ENCODE data around the gene SLC22A23.

The SLC22A23 gene

GRCh38 chr6:3350252-3350796 lies 106.5 kb downstream of the SLC22A23 start:
- DNase-seq, result no peak

- no peak for DNase-seq
These were observed 107.2 kb downstream of the SLC22A23 start for GRCh38 chr6:3349388-3350251.

- DNase-seq, result no peak
These were observed 108.0 kb downstream of the SLC22A23 start for GRCh38 chr6:3348821-3349220.

- no peak for DNase-seq
These were observed 109.0 kb downstream of the SLC22A23 start for GRCh38 chr6:3347826-3348225.

- no peak for DNase-seq
These were observed 109.6 kb downstream of the SLC22A23 start for GRCh38 chr6:3347247-3347646.

- no peak for DNase-seq
These were observed 110.4 kb downstream of the SLC22A23 start for GRCh38 chr6:3346476-3346875.

GRCh38 chr6:3345836-3346235 lies 111.0 kb downstream of the SLC22A23 start:
- DNase-seq, result no peak

DNA sequence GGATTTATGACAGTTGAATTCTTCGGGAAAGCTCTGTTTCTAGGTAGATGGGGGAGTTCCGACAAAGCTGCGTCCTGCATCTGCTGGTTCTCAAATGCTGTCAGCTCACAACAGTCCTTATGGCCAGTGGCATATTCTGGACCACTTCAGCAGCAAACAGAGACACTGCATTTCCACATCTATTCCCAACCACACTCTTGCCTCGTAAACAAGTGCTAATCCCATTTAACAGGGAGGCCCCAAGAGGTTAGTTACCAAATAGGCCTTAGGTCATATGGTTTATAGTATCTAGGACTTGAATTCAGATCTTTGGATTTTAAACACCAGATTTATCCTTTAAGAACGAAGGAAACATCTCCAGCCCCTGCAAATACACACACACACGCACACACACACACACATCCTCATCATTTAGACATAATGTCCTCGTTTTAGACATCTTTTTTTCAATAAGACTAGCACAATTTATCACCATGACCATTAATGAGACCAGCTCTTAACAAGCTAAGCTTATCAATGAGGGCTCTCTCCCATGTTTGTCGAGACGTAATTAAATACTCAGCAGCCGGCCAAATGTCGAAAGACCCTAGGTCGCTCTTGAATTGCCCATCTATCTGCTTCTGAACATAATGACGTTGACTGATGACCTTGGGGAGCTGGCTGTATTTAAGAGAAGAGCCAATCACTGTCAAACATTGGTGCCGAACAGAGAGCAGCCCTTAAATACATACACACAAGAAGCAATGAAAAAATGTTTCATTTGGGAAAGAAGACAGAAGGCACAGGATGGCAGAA lies 113.6 kb downstream of the SLC22A23 start:
- DNase-seq, result no peak

- no peak for DNase-seq
These were observed 115.4 kb downstream of the SLC22A23 start for GRCh38 chr6:3341467-3341866.

GRCh38 chr6:3340894-3341293 lies 116.0 kb downstream of the SLC22A23 start:
- DNase-seq, result no peak

GRCh38 chr6:3340358-3340802 lies 116.5 kb downstream of the SLC22A23 start:
- DNase-seq, result no peak

- no peak for DNase-seq
These were observed 117.0 kb downstream of the SLC22A23 start for GRCh38 chr6:3339811-3340210.

GRCh38 chr6:3337521-3338350 lies 119.1 kb downstream of the SLC22A23 start:
- DNase-seq, result no peak

GRCh38 chr6:3336859-3337515 lies 119.9 kb downstream of the SLC22A23 start:
- no peak for DNase-seq

GRCh38 chr6:3336066-3336786 lies 120.6 kb downstream of the SLC22A23 start:
- no peak for DNase-seq

DNA sequence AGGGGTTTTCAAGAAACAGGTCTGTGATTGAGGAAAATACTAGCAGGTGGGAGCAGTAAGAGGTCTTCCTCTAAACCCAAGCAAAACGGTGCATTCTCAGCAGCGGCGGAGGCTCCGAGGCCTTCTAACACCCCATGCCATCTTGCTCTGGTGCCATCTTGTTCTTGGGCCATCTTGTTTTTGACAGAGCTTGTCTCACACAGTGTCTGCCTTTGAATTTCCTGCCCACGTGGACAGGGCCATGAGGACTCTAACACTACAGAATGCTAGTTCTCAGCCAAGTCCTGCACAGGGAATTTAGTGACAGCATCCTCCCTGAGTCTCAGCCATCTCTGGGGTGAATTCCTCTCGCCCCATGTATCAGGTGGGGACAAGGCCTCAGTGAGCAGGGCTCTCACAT lies 121.7 kb downstream of the SLC22A23 start:
- no peak for DNase-seq

DNA sequence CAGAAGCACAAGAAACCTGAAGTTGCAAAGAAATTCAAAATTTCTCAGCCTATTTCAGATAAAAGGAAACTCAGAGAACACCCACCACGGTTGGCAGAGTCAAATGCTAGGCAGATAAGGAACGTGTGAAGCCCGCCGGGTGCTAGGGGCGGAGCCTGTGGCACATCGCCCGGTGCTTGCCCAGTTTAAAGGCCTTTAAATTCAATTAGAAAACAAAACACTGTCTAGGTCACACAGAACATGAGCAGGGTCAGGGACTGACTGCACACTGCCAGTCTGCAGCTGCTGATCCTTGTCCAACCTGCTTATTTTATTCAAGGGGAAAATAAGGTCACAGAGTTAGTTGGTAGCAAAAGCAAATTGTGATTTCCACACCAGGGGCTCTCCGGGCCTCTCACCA lies 122.3 kb downstream of the SLC22A23 start:
- DNase-seq, result no peak

- DNase-seq, result no peak
These were observed 123.6 kb downstream of the SLC22A23 start for GRCh38 chr6:3333263-3333662.

DNA sequence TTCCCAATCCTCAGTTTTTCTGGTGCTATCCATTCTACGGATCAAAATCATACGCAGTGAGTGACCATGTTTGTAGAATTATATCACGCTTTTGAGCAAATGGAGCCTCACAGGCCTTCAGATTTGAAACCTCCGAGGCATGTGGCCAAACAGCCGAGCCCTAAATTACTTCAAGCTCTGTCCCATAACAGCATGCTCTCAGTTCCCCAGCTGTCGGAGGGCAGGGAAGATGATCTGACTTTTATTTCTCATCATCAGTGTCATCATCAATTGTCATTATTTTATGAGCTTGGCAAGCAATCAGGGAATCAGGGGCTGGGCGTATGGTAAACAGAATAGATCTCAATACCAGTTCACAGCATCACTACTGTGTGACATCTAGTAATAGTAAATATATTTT lies 124.9 kb downstream of the SLC22A23 start:
- no peak for DNase-seq

DNA sequence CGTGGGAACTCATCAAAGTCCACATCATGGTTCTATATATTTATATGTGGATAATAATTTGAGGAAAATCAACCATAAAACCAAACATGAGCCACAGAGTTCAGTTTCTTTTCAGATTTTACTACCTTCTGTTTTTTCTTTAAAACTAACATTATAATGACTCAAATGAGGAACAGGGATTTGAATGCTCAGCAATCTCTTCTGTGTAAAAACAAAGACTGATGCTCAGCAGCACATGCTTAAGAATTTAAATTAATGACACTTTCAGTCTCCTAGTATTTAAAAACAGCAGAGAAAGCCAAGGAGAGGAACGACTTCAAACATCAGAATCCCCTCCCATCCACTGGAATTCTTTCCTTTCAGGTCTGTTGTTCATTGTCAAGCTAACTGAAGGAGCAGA lies 125.4 kb downstream of the SLC22A23 start:
- no peak for DNase-seq

- no peak for DNase-seq
These were observed 126.7 kb downstream of the SLC22A23 start for GRCh38 chr6:3330199-3330598.

All from NCI-H510A (cell line).